DMS114 treated with DMSO at 0.1 percent for 48 hours (cell line): Measurements from ENCODE around the gene GATD1.

Source experiments
- DNase-seq: peaks from one replicate; lab custom pipeline; 2025; ENCODE audit not compliant: unreplicated experiment; lab: John Stamatoyannopoulos, UW

The GATD1 gene

GRCh38 chr11:813072-813455 lies 35.8 kb upstream of the GATD1 start:
- DNase-seq, result no peak

DNA sequence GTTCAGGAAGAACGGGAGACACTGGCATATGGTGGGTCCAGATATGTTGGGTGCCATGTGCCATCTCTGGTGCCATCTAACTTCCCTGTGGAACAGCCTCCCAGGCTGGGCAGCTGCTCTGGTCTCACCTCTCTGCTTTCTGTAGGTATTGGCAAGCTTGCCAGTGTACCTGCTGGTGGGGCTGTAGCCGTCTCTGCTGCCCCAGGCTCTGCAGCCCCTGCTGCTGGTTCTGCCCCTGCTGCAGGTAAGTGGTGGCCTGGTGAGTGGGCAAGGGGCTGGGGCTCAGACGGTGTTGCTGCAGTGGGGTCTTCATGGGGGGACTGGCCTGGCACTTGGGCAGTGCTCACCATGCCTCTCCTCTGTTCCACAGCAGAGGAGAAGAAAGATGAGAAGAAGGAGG lies 35.1 kb upstream of the GATD1 start:
- no peak for DNase-seq

DNA sequence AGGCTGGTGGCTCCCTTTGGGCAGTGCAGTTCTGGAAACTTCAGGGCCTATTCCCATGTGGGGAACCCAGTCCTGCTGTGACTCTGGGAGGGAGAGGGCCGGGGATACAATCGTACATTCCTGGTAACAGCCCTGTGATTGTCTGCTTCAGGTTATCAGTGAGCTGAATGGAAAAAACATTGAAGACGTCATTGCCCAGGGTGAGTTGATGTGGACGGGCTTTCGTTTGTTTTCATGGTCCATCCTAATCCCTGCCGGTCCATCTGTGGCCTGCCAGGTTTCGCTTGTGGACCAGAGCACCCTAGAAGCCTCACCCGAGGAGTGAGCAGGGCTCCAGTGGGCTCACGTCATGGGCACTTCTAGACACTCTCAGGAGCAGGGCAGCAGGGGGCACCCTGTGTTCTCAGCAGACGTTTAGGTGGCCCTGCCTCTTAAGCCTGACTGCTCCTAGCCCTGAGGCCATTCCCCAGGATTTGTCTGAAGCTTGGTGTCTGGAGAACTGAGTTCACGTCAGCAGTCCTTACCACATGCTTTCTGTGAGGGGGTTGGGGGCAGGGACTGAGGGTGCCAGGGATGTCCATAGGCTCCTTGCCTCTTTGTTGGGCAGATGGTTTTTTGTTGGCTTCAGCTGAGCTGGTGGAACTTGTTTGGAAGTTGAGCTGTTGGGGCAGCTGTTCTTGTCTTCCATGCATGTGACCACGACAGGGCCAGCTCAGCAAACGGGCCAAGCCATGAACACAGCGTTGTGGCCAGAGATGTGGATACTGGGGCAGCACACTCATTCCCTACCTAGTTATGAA lies 34.4 kb upstream of the GATD1 start:
- DNase-seq, result no peak

GRCh38 chr11:810040-810567 lies 32.8 kb upstream of the GATD1 start:
- DNase-seq, result no peak

GRCh38 chr11:809287-810039 lies 32.2 kb upstream of the GATD1 start, which contains the start of gene RPLP2:
RPLP2 (plus strand) TSS chr11:809967; CDS start chr11:810235, 268 bp downstream.
- peak; percentile 86 for DNase-seq

DNA sequence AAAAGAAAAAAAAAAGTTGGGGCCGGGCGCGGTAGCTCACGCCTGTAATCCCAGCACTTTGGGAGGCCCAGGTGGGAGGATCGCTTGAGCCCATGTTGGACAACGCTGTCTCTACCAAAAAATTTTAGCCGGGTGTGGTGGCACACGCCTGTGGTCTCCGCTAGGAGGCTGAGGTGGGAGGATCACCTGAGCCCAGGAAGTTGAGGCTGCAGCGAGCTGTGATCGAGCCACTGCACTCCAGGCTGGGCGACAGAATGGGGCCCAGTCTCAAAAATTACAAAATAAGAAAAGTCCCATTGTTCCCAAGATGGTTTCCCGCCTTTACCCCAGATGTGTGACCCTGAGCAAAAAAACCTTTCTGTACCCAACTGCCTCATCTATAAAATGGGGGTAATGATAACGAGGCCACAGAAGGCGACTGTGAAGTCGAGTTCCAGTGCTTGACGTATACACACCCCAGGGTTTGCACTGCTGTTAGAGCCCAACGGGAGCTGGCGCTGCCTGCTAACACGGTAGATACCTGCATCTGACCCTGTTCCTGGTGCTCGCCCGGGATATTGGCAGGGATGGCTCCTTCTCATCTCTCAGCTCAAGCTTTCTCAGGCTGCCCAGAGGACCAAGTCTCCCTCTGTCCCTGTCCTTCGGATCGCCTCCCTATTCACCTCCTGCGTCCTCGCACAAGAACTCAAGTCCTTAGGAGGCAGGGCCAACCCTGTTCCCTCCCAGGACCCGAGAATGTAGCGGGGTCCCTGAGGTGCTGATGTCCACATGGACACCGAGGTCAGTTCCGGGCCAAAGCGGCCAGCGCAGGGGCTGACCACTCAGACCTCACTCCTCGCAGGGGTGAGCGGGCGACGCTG lies 31.4 kb upstream of the GATD1 start:
- no peak for DNase-seq

- no peak for DNase-seq
Measured at GRCh38 chr11:804599-804964, 27.3 kb upstream of the GATD1 start.

DNA sequence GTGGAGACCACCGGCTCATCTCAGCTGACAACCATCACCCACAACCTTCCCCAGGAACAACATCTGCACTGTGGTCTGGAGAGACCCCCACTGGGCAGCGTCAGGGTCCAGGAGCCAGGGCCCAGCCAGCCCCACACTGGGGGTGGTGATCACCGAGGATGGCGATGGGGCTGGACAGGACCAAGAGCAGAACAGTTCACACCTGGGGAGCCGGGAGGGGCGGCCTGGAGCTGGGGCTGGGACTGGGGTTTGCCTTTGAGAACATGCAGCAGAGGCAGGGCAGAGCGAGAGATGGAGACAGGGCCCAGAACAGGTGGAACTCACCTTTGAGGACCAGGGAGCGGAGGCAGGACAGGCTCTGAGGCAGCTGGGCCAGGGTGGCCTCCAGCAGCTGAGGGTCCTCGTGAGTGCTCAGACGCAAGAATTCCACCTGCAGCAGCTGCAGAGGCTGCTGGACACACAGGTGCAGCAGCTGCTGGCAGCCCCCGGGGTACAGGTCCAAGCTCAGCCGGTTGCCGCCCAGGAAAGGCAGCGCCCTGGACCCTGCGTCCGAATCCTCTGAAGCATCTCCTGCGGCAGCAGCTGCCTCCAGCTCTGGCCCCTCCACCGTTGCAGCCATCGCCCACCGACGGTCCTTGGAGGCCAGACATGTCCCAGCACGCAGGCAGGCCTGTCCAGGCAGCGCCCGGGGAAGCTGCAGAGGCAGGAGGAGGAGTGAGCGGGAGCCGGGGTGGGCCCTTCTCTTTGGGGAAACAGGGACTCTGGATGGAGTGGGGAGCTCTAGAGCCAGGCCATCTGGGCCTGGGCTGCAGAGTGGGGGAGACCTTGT lies 26.7 kb upstream of the GATD1 start:
- no peak for DNase-seq

GRCh38 chr11:803467-803742 lies 26.1 kb upstream of the GATD1 start:
- DNase-seq, result no peak

- no peak for DNase-seq
Measured at GRCh38 chr11:802693-803466, 25.6 kb upstream of the GATD1 start.

DNA sequence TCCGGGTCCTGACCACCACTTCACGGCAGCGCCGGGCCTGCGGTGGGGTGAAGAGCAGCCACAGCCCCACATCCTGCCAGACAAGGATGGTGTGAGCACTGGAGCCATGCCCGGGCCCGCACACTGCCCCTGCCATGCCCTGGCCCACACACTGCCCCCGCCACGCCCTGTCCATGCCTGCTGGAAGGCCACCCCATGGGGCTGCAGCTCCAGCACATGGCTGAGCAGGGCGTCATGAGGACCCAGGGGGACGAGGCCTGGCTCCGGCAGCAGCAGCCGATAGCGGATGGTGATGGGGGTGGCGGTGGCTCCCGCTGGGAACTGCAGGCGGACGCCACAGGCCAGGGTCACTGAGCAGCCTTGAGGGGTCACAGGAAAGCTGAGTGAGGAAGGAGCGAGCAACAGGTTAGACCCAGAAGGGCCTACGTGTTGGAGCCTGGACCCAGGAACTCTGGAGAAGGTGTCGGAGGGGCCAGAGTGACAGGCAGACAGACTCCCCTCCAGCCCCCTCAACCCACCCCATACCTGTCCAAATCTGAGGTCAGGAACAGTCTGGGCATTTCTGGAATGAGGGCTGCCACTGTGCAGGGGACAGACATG lies 24.8 kb upstream of the GATD1 start:
- no peak for DNase-seq

GRCh38 chr11:801097-801780 lies 24.0 kb upstream of the GATD1 start:
- no peak for DNase-seq

DNA sequence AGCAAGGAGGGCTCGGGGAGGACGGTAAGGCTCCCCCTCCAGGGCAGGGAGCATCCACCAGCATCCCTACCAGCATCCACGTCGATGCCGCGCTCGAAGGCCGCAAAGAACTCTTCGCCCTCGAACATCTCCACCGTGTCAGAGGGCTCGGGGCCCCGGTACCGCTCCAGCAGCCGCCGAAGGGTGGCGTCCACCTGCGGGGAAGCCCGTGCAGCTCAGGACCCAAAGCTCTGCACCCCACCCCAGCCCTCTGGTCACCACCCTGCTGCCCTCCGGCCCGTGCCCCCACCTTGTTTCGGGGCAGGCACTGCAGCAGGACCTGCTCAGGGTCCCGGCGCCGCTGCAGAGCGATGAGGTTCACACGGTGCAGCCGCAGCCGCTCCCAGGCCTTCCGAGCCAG lies 23.2 kb upstream of the GATD1 start:
- no peak for DNase-seq

- no peak for DNase-seq
Measured at GRCh38 chr11:799641-800316, 22.5 kb upstream of the GATD1 start.

- no peak for DNase-seq
Measured at GRCh38 chr11:798093-798713, 20.9 kb upstream of the GATD1 start, which contains the start of gene SLC25A22. SLC25A22 (minus strand) TSS chr11:798281; CDS start chr11:795006, 3,275 bp downstream.

GRCh38 chr11:797296-798092 lies 20.2 kb upstream of the GATD1 start:
- DNase-seq, result peak; percentile 49
